Stimulated activated CD4-positive, alpha-beta T cell treated with anti-CD3 and anti-CD28 coated beads, Interleukin-1b, Interleukin-23, amount 100 ng/mL, for 1 hour (primary cell): ENCODE data around the gene NAE1.
"Not testable (repeated sequence)": the region's sequence is repeated elsewhere in the genome, so short reads cannot be mapped to it uniquely, and the experiment has no call there.

Source experiments
- DNase-seq, 2 donors: peaks; one replicate each; pipeline ENCODE4 v3.0.0-alpha.2; 2020; ENCODE audit warnings: low read depth in 2 of 2

NAE1 gene

DNA sequence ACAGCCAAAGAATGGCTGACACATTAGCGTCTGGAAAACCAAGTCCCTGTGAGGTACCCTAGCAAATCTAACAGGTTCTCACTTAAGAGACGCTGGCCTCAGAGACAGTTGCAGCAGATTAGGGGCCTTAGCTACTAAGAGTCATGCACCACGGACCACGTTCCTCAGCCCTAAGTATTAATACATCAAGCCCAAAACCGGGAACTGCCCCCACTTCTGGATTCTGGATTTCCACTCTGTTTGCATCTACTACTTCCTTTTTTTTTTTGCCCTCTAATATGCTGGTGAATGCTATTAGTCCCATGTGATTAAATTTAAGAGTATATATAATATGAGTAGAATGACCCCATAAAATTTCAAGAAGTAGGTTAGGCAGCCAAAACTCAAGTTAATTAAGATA is 28.6 kb downstream of the NAE1 start:
- DNase-seq = no peak

DNA sequence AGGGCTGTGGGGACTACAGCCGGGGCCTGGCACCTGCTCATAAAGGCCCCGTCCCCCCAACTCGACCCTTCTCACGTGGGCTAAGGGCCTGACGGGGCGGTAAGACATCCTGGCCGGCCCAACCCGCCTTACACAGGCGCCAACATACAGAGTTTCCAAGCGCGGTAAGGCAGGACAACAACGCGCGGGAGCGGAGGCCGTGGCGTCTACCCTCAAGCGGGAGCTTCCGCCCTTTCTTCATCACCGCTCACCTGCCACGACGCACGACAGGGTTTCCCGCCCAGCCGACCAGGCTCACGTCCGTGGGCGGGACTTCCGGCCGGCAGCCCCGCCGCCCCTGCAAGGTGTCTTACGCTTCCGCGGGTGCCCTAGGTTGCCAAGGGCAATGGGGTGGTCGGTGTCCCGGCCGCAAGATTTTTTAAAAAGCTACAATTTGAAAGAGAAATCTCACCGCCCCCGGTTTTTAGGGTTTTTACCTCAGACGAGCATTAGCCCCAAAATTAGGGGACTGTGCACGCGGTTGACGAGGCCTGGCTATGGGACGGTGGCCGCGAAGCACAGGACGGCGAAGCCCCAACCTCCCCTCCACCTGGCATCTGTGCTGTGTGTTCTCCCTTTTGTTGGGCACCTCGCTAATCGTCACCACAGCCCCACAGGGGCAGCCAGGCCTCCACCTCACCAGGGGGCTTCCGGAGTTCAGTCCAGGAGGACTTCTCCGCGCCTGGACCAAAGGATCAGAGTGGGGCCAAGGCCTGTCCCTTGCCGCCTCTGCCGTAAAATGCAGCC is 29.3 kb downstream of the NAE1 start, which contains the start of gene TERB1:
Gene TERB1 (minus strand): TSS at position 265 of the 786 bp plus-strand sequence. CDS start 4,786 bp downstream, outside the sequence.
- no peak for DNase-seq

DNA sequence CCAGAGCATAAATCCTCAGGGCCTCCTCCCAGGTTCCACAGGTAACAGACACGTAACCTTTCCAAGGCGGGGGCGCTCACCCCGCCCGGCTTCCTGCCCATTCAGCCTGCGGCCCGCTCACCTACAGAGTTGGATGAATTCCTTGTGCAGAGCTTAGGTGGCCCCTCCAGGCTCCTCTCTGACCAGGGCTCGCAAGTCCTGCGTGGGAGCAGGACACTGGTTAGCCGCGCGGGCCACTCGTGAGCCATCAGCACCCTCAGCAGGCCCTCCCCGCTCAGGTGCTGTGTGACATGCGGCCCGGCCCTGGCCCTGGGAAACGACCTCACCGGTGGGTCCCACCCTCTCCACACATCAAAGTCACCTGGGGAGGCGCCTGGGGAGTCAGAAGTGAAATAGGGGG is 29.9 kb downstream of the NAE1 start:
- no peak for DNase-seq

DNA sequence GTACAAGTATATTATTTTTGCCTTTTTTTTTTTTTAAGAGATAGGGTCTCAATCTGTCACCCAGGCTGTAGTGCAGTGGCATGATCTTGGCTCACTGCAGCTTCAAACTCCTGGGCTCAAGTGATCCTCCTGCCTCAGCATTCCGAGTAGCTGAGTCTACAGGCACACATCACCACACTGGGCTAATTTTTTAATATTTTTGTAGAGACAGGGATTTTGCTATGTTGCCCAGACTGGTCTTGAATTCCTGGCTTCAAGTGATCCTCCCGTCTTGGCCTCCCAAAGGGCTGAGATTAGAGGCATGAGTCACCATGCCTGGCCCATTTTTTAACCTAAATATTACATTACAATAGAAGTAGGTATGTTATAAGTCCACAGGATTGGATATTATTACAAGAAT is 32.6 kb downstream of the NAE1 start:
- DNase-seq = no peak

DNA sequence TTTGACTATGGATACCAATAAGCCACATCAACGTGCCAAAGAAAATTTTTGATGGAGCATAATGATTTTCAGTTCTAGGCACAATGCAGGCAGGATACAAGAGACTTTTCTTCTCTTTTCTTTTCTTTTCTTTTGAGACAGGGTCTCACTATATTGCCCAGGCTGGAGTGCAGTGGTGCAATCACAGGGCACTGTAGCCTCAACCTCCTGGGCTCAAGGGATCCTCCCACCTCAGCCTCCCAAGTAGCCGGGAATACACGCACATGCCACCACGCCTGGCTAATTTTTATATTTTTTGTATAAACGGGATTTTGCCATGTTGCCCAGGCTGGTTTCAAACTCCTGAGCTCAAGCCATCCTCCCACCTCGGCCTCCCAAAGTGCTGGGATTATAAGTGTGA is 36.8 kb downstream of the NAE1 start:
- DNase-seq = not testable (repeated sequence)

DNA sequence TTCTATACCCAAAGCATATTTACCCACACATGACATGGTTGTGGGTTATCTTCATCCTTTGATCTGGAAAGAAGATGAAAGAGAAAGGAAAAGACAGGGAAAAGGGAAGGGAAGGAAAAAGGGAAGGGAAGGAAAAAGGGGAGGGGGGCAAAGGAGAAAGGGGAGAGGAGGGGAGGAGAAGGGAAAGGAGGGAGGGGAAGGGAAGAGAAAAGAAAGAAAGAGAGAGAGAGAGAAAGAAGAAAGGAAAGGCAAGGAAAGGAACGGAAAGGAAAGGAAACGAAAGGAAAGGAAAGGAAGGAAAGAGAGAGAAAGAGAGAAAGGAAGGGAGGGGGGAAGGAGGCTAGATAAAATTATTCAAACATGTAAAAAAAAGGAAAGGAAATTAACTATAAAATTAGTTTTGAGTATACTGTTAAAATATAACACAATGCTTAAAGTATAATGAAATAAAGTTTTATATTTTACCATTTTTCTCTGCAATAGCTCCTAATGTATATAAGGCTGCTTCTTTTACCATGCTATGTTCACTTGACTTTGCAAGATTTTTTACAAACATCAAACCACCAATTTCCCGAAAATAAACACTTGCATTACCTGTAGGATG is 40.5 kb downstream of the NAE1 start:
- DNase-seq = no peak

DNA sequence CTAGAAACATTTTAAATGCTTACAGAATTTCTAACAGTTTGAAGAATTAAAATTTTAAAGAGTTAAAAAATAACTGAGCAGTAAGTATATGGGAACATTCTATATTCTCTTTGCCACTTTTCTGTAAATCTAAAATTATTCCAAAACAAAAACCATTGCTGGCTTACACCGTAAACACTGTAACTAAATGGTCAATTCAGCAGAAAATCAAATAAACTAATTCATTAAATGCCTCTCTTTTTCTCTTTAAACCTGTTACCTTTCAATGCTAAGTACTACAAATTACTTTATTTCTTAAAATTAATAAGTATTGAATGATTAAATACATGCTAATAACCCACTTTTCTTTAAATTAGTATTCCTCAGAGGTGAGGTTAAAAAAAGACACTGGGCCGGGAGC is 43.3 kb downstream of the NAE1 start:
- no peak for DNase-seq

DNA sequence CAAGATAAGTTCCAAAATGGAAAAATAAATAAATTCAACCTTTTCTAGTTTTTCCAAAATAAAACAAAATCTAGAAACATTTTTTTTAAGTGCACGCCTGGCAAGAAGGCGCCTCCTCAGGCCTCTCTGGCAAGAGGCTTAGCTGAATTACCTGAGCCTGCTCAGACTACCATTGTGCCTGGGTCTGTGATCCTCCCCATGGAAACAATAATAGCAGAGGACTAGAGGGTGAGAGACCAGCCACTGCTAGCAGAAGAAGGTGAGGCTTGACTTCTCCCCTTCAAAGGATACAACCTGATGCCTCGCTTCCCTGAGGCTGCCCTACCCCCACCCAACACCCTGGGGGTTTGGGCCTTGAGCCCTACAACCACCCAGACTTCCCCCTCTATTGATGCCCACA is 44.2 kb downstream of the NAE1 start:
- no peak for DNase-seq

DNA sequence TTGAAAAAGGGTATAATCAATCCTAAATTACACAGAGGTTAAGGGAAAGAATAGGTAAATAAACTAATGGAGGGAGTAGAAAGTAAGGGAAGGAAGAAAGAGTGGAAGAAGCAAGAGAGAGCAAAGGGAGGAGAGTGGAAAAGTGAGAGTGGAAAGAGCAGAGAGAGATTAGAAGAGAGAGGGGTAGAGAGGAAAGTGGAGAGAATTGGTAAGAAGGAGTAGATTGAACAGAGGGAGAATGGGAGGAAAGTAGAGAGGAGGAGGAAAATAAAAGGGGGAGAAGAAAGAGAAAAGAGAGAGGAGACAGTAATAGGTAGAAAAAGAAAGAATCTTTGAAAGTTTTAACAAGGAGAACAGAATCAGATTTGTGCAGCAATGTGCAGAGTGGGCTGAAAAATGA is 54.3 kb downstream of the NAE1 start:
- no peak for DNase-seq

DNA sequence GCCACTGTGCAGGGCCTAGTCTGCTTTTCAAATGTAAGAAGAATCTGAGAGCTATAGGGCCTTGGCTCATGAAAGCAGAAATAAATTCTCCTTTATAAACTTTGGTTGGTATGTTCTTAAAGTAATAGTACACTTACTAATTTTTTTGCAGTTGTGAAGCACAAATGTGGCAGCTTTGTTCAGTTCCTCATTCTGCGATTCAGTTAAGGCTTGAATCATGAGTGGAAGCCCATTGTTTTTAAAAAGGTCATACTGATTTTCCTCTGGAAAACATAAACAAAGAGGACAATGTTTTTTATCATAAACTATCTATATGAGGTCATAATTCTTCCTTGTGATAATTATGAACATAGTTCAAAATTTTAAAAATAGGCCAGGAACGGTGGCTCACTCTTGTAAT is 55.8 kb downstream of the NAE1 start:
- DNase-seq = no peak

DNA sequence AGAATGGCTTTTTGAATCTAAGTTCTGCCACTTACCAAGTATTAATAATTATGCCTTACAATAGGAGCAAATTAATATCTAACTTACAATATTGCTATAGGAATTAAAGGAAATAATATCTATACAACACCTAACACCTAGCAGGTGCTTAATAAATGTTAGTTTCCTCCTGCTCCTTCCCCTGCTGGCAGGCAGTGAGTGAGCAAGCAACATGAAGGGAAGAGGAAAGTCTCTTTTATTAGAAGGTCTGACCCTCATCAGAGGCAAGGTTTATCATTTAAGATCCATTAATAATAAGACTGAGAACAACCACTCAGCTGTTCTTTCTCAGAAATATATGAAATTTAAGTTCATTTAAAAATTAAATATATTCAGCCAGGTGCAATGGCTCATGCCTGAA is 72.7 kb downstream of the NAE1 start:
- DNase-seq = no peak

DNA sequence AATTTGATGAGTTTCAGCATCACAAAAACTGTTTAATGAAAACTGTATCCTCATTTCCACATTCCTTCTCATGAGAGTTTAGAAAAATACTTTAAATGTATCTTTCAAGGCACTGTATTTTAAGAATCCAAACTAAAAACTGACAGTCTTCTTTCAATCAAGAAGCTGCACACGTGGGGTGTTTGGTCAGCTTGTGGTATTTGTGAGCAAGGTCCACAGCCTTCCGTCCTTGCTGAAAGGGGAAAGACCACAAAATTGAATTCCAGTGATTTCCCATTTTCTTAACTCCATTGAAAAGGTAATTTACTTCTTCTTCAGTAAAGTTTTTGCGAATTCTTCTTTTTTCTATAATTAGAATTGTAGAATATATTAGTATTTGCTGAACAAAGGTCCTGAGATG is 76.0 kb downstream of the NAE1 start:
- DNase-seq = no peak

DNA sequence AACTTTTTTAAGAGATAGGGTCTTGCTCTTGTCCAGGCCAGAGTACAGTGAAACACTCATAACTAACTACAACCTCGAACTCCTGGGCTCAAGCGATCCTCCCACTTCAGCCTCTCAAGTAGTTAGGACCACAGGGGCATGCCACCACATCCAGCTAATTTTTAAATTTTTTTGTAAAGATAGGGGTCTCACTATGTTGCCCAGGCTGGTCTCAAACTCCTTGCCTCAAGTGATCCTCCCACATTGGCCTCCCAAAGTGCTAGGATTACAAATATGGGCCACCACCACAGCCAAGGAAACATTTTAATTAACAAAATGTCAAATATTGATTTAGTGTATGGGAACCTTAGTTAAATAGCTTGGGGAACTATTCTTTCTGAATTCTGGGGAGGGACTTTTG is 76.6 kb downstream of the NAE1 start:
- DNase-seq = no peak

DNA sequence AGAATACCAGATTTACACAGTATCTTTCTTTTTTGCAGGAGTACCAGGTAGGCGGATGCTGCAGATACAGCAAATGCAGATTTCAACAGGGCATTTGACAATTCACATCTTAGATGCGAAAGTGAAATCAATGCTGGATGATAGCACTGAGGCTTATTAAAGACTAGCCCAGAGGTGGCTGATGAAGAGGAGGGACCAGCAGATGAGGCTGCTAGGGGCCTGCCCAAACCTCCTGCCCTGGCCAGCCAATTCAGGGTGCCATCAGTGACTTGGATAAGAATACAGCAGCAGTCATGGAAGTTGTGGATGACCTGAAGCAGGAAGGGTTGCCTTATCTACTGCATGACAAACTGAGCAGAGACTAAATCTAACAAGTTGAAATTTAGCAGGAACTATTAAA is 77.8 kb downstream of the NAE1 start:
- no peak for DNase-seq
